Stimulated activated CD4-positive, alpha-beta T cell treated with anti-CD3 and anti-CD28 coated beads, TNF-alpha, amount 100 ng/mL, for 1 hour (primary cell): ENCODE measurements around the gene PPP6R1.
A peak's percentile ranks its signal among the peaks of the same experiment; 100 is the strongest.
"Not testable (repeated sequence)": the region's sequence is repeated elsewhere in the genome, so short reads cannot be mapped to it uniquely, and the experiment has no call there.

Source experiments
- DNase-seq, 3 donors: peaks; one replicate each; pipeline ENCODE4 v3.0.0-alpha.2; 2020; ENCODE audit warnings: low read depth in 3 of 3, low spot score in 1 of 3

The PPP6R1 gene

GRCh38 chr19:55224679-55225414, 34.0 kb downstream of the PPP6R1 start:
- not testable (repeated sequence) for DNase-seq

DNA sequence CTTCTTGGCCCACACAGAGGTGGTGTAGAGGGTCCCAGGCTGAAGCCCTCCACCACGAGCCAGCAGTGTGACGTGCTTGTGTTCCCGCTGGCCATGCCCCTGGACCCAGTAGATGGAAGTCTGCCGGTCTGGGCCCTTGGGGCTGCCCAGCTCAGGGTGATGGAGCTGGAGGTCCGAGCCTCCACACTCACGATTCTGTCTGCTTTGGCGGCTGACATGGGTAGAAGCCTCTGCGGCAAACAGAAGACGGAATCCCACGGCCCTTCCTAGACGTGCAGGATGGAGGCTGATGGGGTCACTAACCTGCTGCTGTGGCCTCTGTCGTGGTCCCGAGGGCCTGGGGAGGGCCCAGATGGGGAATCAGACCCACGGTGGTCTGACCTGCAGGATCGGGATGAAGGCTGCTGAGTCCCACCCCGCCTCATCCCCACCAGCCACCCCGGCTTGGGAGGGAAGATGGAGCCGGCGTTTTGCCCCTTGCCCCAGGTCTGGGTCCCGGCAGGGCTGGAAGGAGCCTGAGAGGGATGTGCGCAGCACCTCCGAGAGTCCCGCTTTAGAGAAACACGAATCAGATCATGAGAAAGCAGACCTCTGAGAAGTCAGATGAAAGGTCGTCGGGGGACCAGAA, 34.7 kb downstream of the PPP6R1 start:
- no peak for DNase-seq

DNA sequence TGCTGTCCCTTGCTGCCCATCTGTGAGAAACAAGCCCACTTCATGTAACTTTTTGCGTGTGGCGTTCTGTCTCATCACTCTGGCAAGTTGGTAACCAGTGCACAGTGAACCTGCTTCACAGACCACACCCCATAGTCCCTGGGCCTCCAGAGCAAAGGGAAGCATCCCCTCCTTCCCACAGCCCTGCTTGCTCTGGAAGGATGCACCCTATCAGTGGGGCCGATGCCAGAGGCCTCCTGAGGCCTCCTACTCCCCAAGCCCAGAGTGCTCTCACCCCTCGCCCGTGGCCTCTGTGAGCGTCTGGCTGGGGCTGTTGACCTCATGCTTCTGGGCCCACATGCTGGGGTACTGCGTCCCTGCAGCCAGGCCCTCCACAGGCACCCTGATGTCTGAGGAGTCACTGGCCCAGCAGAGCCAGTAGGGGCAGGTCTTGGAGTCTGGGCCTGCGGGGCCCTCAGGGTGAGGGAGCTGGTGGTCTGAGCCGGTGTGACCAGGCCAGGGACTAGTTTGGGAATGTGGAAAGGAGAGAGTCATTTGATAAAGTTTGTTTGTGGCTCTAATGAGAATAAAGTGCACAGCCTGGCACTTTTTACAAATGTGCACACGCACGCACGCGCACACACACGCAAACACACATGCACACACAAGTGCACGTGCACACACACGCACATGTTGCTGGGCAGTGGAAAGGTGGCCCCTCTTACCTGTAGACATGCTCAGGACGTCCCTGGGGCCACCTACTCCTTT, 35.4 kb downstream of the PPP6R1 start:
- DNase-seq: no peak

DNA sequence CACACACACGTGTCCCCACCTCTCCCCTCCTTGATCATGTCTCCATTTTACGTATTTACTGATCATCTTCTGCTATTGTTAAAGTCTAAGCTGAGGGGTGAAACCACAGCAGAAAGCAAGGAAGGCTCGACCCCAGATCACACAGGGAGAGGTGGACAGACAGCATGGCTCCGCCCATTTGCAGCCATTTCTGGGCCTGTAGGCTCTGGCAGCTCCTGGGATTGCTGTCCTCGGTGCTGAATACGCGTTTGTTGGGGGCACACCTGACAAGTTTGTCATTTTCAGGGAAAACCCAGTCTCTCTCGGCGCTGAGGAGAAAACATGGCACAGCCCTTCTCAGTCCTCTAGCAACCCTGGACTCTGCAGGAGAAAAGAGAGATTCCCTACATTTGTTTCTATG, 38.3 kb downstream of the PPP6R1 start:
- DNase-seq: no peak

DNA sequence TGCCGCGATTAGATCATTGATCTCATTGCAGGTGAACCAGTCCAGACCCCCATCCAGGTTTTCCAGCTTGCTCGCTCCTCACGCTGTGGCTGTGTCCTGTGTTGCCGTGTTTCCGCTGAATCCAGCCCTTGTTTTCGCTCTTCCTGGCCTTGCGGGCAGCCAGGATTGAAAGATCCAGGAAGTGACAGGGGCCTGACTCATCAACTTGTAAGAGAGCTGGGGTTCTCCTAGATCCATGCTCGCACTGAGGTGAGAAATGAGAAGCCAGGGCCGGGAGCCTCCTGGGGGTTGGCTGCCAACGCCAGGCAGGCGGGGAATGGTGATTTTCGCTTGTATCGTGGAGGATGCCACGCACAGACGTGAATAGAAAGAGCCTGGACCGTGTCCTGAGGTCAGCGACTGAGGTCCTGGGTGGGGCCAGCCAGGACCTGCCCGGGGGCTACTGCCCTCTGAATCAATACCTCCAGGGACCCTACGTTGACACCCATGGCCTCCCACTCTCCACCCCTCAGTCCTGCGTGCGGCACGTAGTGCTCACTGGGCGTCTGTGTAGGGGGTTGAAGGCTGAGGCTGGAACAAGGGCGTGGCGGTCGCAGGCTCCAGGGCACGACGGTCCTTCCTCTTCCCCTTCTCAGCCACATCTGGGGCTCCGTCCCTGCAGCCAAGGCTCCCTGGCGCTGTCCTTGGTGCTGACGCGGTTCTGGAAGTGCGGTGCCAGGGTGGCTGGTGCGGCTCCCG, 42.2 kb downstream of the PPP6R1 start:
- DNase-seq: peak in 1 of 3 donors; percentile 30

- no peak for DNase-seq
These were observed 45.3 kb downstream of the PPP6R1 start for GRCh38 chr19:55213547-55213946.

DNA sequence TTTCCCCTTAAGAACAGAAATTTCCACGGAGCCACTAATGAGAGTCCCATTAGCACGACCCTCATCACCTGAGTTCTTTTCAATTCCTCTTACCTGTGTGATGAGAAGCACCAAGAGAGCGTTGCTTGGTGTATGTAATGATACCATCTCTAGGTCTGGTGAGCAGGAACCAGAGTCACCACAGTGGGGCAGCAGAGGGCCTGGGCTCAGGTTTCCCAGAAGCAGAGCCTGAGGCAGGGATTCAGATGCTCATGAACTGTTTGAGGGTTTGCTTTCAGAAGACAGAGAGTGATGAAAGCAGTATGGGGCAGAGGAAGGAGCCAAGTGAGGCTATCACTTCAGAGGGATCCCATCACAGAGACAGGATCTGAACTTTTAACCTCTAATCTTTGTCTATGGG, 46.4 kb downstream of the PPP6R1 start:
- DNase-seq: no peak

- DNase-seq: no peak
These were observed 48.9 kb downstream of the PPP6R1 start for GRCh38 chr19:55209693-55210472.

- no peak for DNase-seq
These were observed 49.7 kb downstream of the PPP6R1 start, which contains the start of gene PTPRH for GRCh38 chr19:55208880-55209692. PTPRH (minus strand) TSS chr19:55209501; CDS start chr19:55209433, 68 bp downstream.

GRCh38 chr19:55206664-55207500, 51.9 kb downstream of the PPP6R1 start:
- DNase-seq: peak in 1 of 3 donors; percentile 27

GRCh38 chr19:55202199-55202598, 56.6 kb downstream of the PPP6R1 start:
- not testable (repeated sequence) for DNase-seq

- no peak for DNase-seq
These were observed 59.1 kb downstream of the PPP6R1 start for GRCh38 chr19:55199620-55200204.

GRCh38 chr19:55198651-55199050, 60.2 kb downstream of the PPP6R1 start:
- no peak for DNase-seq

DNA sequence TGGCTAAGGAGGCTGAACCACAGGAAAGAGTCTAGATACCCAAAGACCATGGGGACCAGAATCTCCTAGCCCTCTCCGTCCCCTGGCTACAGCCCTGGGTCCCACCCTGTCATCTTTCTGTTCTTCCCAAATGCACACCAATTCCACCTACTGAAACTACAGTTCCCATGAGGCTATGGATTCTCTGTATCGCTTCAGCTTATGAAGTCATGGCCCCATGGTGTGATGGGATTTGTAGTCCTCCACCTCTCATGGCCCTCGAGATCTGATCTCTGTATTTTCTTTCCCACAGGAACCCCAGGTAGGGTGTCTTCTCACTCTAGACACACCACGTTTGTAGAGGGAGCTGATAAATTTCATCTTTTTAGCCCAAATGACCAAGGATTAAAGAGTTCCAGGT, 61.3 kb downstream of the PPP6R1 start:
- no peak for DNase-seq

DNA sequence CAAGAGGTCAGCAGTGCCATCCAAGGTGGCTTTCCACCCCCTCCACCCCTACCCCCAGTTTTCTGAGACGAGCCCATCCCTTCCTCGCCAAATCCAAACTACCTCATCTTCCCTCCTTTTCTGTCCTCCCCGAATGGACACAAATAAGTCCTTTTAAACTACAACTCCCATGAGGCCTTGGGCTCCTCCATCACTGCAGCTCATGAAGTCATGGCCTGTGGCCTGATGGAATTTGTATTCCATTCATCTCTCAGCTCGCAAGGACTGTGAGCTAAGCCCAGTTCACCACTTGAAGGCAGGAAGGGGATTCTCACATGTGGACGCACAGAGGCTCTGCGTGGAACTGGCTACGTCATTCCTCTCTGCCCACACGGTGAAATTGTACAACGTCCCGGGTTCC, 62.0 kb downstream of the PPP6R1 start:
- DNase-seq: no peak

GRCh38 chr19:55193481-55193880, 65.3 kb downstream of the PPP6R1 start:
- DNase-seq: no peak

DNA sequence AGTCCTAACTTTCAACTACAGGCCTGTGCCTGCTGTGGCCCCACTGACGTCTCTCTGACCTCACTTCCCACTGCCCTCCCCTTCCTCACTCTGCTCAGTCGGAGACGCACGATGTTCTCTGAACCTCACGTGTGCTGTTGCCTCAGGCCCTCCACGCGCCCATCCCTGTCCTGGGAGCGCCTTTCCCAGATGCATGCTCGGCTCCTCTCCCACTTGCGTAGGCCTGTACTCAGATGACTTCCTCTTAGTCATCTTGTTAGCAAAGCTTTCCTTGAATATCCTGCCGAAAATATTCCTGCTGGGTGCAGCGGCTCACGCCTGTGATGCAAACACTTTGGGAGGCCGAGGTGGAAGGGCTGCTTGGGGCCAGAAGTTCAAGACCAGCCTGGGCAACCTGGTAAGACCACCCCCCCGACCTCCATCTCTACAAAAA, 69.4 kb downstream of the PPP6R1 start:
- no peak for DNase-seq

DNA sequence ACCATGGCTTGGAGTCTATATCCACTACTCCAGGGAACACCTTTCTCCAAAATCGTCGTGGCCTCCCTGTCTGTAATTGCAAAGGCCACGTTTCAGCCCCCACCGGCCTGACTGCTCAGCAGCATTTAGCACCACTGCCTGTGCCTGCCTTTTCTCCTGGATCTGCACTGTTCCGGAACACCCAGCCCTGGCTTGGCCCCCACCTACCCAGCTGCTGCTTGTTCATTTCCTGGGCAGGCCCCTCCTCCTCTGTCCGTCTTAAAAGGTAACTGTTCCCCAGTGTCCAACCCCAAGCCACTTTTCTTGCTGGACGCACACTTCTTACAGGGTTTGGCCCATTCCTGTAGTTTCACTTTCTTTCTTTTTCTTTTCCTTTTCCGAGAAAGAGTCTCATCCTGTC, 70.2 kb downstream of the PPP6R1 start:
- DNase-seq: no peak
